SU-DHL-6 (cell line): ENCODE measurements around the gene ERF.

Source experiments
- CTCF ChIP-seq: fragments of 200-600 bp; sonication (generic); IDR thresholded peaks from one replicate; pipeline ENCODE4 v1.5.1; 2017; ENCODE audit warnings: antibody characterized with exemption, mild to moderate bottlenecking, low read length, moderate library complexity; ENCODE audit not compliant: insufficient read depth, poor library complexity, severe bottlenecking
- EZH2phosphoT487 ChIP-seq: fragments of 200-600 bp; sonication (generic), shearing (Covaris generic); conservative IDR thresholded peaks from 2 replicates; pipeline ENCODE4 v1.6.1; 2018; ENCODE audit warnings: mild to moderate bottlenecking, antibody characterized with exemption, low read length, moderate library complexity, mixed read lengths

GRCh38 chr19:42232435-42232834 is 22.5 kb downstream of the ERF start:
- TF ChIP-seq CTCF (no peak), EZH2phosphoT487 (no peak)
